ENCODE results near the gene CYP2W1.
"Not testable (repeated sequence)": the region's sequence is repeated elsewhere in the genome, so short reads cannot be mapped to it uniquely, and the experiment has no call there.

The CYP2W1 gene, protein sequence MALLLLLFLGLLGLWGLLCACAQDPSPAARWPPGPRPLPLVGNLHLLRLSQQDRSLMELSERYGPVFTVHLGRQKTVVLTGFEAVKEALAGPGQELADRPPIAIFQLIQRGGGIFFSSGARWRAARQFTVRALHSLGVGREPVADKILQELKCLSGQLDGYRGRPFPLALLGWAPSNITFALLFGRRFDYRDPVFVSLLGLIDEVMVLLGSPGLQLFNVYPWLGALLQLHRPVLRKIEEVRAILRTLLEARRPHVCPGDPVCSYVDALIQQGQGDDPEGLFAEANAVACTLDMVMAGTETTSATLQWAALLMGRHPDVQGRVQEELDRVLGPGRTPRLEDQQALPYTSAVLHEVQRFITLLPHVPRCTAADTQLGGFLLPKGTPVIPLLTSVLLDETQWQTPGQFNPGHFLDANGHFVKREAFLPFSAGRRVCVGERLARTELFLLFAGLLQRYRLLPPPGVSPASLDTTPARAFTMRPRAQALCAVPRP
- 0 to 1.5 (median 0) reads per million in 17 experiments for total RNA-seq

- DNase-seq, result no peak
These were observed at the start of gene CYP2W1 for GRCh38 chr7:983004-983615. Gene CYP2W1 (plus strand): TSS chr7:983181. CDS start chr7:983212, 31 bp downstream.

DNA sequence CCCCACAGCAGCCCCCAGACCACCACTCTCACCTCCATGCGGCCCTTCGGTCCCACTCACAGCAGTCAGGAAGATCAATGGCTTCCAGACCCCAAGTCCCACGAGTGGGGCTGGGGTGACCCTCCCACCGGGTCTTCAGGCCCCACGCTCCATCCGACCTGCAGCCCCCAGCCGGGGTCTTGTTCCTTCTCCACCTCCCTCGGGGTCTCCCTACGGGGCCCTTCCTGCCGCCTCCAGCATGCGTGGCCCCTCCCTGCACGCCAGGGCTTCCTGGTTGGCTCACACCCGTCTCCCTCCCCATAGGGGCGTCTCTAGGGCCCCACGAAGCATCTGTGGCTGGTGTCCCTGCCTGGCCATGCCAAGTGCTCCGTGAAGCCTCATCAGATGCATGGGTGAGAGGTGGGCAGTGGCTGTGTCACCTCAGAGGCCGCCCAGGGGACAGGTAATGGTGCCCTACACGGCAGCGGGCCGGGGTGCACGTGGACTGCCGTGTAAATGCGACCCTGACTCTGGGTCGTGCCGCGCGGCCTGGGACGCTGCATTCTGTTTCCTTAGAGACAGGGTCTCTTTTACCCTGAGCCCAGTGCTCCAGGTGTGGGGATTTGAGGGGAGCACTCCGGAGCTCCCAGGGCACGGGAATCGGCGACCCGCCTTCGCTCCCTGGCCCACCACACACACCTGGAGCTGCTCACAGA is 48.4 kb upstream of the CYP2W1 start:
- no peak for DNase-seq

DNA sequence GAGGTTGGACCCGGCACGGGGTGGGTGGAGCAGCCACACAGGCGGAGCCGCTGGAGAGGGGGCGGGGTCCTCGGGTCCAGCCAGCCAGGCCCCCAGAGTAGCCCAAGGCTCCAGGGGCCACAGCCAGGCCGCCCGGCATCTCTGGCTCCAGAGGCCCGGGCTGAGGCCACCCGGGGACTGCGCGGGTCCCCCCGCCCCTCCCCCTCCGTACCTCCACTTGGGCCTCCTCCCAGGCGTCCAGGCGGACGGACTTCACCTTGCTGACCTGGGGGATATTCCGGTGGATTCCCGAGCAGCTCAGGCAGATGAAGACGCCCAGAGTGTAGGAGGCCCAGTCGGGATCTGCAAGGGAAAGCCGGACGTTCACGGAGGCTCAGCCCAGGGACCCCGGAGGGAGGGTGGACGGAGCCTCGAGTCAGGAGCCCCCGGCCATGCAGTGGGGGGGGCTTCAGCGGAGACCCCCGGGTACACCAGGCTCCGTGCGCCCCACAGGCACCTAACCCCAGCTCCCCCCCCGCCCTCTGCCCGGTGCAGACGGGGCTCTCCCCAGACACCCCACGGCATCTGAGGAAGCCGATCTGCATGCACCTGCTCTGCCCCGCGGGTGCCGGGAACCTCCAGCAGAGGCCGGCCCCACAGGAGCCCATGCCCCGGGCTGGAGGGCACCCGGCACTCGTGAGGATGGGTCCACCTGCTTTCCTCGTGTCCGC is 47.7 kb upstream of the CYP2W1 start:
- no peak for DNase-seq

DNA sequence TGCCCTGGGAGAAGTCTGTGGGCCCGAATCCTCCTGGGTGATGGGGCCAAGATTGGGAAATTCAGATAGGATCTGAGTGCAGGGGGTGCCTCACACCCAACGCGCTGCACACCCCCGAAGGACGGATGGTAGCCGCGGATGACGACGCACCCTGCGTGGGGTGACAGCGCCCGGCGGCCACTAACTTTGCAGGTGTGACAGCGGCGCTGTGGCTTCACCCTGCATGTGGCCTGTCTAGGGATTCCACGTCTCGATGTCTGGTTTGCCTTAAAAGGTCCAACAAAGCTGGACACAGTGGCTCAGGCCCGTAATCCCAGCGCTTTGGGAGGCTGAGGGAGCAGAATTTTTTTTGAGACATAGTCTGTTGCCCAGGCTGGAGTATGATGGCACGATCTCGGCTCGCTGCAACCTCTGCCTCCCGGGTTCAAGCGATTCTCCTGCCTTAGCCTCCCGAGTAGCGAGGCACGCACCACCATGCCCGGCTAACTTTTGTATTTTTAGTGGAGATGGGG is 47.1 kb upstream of the CYP2W1 start:
- DNase-seq, result no peak

GRCh38 chr7:936386-937054 is 46.5 kb upstream of the CYP2W1 start:
- DNase-seq, result no peak

DNA sequence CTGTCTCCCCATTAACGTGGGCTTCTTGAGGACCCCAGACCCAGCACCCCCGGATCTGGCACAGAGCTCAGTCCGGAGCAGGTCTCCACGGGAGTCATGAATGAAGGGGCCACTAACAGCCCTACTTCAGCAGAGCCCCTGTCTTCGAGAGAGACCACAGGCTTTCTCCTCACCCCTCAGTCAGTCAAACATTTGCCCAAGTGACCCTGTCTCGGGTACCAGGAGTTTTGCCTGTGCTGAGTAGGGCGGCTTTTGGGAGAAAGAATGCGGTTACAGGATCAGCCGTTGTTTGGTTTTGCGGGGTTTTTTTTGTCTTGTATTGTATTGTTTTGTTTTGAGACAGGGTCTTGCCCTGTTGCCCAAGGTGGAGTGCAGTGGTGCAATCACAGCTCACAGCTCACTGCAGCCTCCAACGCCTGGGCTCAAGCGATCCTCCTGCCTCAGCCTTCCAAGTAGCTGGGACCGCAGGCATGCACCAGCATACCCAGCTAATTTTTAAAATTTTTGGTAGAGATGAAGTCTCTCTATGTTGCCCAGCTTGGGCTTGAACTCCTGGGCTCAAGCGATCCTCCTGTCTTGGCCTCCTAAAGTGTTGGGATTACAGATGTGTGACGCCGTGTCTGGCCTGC is 45.0 kb upstream of the CYP2W1 start:
- no peak for DNase-seq

DNA sequence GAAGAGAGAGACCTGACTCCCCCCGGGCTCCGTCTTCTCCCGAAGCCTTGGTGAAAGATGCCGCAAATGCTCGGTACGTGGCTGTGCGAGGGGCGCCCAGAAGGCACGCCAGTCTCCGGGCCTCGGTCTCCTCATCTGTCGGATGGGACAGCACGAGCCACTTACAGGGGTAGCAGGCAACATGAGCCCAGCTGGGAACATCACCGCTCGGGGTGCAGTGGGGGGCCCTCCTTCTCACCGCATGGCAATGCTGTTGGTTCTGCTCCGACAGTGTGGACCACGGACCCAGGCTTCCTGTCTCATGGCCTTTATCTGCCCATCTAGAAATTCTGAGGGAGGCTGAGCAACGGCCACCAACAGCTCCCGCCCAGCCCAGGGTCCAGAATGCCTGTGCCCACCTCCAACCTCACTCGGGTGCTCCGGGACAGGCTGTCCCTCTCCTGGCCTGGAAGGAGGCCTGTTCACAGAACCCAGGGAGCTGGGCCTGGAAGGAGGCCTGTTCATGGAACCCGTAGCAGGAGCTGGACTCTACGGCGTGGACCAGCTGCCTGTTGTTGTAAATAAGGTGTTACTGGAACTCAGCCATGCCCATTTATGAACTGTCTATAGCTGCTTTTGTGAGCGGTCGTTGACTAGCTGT is 44.3 kb upstream of the CYP2W1 start:
- DNase-seq, result no peak

DNA sequence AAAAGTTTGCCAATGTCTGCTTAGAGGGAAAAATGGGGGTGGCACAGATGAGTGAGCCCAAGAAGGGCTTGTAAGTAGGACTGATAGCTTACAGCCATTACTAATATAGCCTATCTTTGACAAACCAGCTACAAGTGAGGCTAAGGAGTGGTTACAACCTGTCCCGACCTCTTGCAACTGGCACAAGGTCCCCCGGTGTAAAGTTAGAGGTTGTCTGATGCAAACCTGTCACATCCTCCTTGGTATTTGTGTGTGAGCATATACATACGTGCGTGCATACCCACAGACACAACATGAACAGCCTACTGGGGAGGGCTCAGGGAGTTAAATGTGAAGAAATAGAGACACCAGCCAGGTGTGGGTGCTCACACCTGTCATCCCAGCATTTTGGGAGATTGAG is 43.1 kb upstream of the CYP2W1 start:
- no peak for DNase-seq

- DNase-seq, result peak in 3 of 4 experiments; percentile 49 to 80 (median 65)
These were observed 42.2 kb upstream of the CYP2W1 start for GRCh38 chr7:940599-941408.

DNA sequence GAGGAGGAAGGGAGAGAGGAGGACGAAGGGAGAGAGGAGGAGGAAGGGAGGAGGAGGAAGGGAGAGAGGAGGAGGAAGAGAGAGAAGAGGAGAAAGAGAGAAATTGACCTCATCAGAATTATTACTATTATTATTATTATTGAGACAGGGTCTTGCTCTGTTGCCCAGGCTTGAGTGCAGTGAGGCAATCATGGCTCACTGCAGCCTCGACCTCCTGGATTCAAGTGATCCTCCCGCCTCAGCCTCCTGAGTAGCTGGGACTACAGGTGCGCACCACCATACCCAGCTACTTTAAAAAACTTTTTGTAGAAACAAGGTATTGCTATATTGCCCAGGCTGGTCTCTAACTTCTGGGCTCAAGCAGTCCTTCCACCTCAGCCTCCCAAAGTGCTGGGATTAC is 39.2 kb upstream of the CYP2W1 start:
- not testable (repeated sequence) for DNase-seq

GRCh38 chr7:944744-945143 is 38.2 kb upstream of the CYP2W1 start:
- no peak for DNase-seq

- DNase-seq, result no peak
These were observed 37.8 kb upstream of the CYP2W1 start for GRCh38 chr7:945147-945555.

DNA sequence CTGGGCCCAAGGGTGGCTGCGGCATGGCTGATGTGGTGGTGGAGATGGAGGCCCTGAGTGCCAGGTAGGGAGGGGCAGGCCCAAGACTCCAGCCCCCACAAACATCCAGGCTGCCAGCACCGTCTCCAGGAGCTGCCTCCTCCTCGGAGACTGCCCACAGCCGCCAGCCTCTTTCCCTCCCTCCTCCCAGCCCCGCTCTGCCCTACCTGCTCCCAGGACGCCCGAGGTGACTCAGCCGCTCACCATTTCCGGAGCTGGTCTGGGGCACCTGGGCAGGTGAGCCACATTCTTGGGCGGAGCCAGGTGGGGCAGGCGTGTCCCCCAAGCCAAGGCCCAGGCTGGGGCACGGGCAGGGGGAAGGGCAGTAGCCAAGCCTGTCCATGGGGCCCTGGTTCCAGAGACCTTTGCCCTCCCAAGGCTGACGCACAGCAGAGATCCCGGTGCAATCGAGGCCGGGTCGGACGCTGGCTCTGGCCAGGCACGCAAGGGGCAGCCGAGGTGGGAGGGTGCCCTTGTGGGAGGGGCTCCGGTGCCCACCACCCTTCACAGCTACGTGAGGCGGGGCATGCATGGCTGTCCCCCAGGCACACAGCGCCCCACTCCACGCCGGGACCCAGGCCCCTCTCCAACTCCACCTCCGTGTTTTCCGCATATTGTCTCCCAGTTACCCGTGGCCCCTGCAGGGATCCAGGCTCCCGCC is 37.3 kb upstream of the CYP2W1 start:
- no peak for DNase-seq

- no peak for DNase-seq
These were observed 36.6 kb upstream of the CYP2W1 start for GRCh38 chr7:946256-946996.

GRCh38 chr7:947391-948210 is 35.4 kb upstream of the CYP2W1 start:
- DNase-seq, result no peak

DNA sequence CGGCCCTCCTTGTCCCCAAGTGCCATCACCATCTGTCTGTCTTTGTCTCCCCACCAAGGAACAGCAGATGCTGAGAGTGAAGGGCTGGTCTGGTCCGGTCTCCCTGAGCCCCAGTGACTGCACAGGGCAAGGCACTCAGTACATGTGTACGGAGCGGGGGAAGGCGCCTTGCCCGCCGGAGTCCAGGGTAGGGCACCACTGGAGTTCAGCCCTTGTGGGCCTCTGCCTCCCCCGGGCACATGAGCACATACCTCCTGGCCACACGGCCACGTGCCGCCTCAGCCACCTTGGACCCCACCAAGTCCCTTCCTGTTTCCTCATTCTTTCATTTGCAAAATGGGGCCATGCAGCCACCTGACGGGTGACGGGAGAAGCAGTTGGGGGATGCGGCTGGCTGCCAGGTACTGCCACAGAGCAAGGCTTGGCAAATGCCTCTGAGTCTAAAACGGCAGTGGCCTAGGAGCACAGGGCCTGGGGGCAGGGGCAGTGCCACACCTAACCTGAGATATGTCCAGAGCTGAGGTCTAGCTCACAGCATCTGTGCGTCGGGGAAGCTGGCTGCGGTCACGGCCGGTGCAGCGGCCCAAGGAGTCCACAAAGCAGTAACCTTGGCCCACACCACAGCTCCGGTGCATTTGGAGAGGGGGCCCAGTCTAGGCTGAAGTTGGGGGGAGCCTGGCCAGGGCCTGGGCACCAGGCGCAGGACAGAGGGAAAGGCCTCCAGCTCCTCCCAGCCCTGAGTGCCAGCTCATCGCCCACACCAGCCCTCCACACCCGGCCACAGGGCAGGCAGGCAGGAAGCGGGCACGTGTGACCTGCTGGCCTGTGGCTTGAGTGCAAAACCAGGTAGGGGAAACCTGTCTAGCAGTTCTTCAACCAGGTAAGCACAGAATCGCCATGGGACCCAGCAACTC is 33.7 kb upstream of the CYP2W1 start:
- DNase-seq, result no peak

All from suppressor macrophage (primary cell).